GM19397 (cell line): ENCODE measurements around the gene FRMD4B.

Experiments
- ATAC-seq: cut with Tn5 transposase; IDR thresholded peaks from one replicate; pipeline ENCODE4 v1.9.1; 2021; ENCODE audit warnings: mild to moderate bottlenecking, moderate library complexity; ENCODE audit not compliant: unreplicated experiment

FRMD4B gene

DNA sequence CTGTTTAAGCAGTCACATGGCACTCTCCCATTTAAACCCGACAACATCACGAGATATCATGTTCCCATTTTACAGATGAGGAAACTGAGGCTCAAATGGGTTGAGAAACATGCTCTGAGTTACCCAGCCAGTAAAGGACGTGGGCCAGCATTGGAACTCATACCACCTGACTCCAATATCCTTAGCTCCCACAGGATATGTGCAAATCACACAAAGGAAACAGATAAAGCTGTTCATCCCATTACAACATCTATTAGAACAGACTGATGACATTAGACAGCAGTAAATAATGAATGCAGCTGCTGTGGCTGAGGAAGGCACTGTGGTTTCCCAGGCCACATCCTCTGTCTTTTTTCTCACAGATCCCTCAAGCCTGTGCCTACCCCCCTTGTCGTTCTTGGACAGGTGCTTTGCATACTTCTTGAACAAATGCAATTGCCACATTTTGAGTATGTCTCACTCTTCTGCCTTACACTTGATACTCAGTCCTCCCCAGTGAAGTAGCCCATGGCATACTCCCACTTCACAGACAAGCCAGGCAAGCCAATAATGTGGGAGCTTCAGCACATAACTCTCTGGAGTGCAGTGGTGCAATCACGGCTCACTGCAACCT is 17.7 kb downstream of the FRMD4B start:
- peak; percentile 98 for ATAC-seq

DNA sequence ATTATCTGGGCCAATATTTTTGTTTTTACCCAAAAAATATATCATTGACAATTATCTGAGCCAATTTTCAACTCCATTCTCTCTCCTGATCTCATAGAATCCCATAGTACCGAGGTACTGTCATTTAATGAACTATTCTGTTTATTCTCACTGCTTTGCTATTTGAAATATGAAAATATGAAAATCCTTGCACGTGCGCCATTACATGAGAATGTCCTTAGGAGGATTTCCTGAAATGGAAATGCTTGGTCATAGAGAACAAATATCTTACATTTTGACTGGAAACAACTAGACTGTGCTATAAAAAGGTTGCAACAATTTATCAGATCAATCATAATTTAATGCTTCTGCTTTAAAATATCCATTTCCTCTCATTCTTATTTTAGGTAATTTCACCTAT is 18.3 kb downstream of the FRMD4B start:
- ATAC-seq: no peak

DNA sequence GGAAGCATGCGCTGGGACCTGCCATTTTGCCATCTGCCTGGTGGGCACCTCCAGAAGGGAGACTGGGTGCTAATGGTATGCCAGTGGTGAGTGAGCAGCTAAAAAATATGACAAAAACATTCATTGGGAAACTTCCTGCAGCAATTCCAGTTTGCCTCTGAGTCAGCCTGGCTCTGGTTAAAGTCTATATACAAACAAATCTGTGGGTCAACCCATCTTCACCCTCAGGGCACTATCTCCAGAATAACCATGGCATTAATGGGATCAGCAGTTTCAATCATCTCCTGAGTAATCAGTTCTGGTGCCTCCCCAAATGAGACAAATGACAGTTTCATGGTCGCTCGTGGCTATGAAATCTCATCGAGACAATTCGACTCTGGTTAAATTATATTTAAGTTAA is 21.5 kb downstream of the FRMD4B start:
- ATAC-seq: no peak

DNA sequence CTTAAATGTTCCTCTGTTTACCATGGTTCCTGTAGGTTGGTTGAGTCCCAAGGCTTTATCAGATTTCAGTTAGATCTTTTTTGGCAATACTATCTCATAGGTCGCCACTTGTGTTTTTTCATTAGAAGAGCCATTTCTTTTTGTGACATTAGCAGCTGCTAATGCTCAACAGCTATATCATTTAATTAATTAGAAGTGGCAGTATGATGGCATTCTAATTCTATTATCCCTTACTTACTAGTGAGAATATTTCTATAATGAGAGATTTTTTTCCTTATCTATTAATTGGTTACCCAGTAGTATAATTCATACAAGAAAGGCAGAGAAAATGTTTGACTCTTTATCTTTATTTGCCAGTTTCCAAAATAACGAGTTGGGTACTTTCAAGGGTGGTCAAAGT is 25.2 kb downstream of the FRMD4B start:
- no peak for ATAC-seq

DNA sequence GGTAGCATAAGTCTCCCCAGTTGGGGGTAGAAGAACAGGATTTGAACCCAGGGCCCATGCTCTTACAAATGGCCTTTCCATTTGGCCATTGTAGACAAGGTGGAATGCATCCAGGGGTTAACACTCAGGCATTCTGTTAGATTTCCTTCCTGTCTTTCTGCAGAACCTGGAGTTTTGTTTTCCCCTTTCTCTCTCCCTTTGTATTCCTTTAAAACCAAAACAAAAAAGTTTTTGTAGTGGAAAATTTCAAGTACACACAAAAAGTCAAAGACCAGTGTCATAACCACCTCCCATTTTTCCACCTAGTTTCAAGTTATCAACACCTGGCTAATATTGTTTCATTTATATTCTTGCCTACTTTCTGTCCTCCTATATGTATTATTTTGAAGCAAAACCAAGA is 26.0 kb downstream of the FRMD4B start:
- ATAC-seq: no peak

DNA sequence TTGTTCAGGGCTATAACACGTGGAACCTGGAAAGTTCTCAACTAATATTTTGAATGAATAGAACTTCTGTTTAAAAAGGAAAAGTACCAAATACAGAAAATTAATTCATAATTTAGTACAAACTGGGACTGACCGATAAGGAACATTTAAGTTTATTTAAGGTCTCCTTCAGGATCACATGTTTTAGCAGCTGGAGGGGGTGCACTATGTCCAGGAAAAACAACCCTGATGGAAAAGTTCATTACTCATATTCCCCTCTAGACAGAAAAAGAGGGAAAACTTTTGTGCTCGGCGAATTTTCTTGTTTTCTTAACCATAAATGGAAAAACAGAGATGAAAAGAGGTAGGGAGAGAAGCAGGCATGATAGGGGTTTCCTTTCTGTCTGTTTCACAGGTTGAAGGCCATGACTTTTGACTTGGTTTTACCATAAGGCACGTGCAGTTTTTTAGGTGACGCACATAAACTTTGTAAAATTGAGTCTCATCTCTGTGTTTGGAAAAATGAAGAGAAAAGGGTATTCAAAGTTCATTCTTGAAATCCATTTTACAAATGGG is 26.5 kb downstream of the FRMD4B start:
- ATAC-seq: no peak

DNA sequence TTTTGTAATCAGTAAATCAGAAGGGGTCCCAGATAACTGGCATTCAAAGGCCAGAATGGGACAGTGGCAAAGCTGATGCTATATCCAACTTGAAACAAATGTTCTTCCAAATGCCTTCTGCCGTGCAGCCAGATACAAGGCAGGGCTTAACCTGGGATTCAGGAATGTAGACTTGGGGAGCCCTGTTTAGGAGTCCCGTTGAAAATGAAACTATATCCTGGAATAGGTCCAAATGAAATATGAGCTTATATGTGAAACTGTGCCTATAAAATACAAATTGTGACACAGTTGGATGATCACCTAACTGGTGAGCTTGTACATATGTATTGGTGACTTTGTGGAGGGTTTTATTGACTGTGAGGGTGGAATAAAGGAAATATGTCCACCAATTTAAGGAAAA is 28.7 kb downstream of the FRMD4B start:
- ATAC-seq: no peak

DNA sequence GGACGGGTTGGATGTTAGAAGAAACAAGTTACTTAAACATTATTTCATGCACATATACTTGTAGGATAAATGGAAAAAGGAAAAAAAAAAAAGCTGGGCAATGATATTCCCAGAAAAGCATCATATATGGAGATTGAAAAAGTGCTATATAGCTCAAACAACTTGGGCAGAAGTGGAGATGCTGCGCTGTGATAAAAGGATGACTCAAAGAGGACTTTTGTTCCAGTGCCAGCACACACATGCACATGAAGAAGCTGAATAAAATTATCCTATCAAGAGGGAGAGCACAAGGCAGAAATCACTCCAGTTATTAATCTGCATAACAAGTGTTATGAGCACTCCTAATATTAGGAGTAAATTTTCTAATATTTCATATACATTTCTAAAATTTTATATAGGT is 30.9 kb downstream of the FRMD4B start:
- ATAC-seq: no peak

DNA sequence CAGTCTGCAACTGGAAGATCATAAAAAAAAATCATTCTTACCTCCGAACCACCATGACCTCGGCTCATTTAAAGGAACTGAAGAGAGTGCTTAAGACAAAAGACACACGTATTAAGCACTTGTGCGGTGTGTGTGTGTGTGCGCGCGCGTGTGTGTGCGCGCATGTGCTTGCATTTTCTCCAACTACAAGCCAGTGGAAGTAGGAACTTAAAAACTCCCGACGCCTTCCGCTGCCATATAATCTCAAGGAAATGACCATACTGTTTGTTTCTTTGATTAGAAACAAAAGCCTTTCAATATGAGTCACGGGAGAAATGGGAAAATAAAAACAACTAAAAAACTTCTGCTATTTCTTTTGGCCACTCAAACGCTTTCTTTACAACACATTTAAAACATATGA is 32.4 kb downstream of the FRMD4B start:
- ATAC-seq: no peak

DNA sequence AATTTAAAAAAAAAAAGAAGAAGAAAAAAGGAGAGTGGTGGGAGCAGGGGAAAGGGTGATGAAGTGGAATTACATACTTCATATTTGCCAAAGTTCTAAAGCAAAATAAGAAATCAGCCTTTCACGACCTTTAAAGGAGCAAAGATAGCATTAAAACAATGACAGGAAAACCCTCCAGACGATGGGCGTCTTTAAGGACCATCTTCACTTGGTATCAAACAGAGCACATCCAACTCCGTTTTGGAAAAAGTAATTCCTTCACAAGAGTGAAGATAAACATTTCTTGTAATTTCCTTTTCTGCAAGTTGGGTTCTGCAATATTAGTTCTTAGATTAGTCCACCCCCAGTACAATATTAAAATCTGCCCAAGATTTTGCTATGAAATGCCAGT is 32.8 kb downstream of the FRMD4B start:
- ATAC-seq: no peak

DNA sequence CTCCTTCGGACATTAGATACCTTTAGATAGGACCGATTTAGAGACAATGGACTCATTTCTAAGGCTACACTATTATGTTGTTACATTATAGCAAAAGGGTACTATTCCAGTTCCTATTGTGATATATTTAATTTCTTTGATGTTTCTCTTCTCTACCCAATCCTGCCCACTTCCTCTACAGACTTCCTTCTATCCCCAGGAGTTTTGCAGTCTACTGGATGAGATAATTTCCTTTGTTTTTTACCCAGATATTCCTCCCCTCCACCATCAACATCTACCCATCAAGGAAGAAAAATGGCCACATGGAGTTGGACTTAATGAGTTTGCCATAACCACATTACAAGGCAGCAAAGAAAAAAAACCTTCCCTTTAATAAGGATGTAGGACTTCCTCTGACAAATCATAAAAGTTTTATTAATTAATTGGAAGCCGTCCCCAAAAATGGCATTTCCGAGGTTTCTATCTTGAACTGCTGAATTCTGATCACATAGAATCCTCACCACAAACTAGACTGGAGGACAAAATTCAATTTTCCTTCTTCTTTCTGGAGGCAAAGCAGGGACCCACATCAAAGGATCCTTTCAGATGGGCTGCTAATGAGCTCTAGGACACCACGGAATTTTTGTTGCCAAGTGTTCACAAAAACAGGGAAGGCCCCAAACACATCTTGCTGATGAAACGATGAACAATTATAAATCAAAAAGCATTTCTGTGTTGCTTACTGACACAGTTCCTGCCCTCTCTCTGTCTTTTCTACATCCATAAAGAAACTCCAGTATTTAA is 33.4 kb downstream of the FRMD4B start:
- ATAC-seq: no peak

DNA sequence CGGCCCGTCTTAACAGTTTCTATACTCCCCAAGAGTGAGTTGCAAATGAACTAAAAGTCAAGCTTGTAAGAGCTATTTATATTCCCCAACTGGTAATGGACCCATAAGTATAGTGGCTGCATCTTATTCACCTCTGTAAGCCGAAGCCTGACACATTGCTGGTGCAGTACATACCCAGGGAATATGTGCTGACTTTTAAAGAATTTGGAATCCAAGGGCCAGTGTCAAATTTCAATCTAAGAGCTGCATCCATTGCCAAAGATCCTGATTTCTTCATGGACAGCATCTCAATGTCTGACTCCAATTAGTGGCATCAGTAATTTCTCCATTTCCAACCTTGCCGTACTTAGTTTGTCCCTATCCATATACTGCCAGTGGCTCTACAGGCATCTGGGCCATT is 42.0 kb downstream of the FRMD4B start:
- ATAC-seq: no peak

DNA sequence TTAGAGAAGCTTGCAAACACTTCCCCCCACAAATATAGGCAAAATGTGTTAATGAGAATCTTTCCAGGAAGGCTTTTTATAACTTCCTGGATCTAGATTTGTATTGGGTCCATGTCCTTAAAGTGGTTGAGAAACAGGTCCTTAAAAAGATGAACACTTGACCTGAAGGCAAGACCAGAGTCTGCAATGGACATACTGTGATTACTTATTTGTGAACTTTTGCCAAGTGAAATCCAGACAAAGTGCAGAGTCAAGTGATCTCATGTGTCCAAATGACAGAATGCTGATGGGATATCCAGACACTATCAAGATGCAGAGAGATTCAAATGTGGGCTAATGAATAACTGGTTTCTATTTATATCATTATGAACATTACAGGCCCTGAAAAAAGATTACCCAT is 43.8 kb downstream of the FRMD4B start:
- no peak for ATAC-seq

DNA sequence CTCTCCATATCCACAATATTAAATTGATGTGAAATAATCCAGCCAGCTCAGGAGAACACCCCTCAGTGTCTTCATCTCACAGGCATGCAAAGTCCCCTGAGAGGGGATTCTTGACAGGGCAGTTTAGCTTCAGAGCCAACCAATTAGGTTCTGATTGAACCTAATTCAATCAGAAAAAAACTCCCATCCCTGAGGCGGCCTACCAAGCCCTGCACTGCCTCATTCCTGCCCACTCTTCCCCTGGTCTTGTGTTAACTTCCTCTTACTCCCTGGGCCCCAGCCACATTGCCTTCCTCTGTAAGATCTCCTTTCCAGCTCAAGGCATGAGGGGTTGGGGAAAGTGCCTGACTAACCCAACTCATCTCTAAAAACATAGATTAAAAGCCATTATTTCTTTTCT is 46.1 kb downstream of the FRMD4B start:
- ATAC-seq: no peak

DNA sequence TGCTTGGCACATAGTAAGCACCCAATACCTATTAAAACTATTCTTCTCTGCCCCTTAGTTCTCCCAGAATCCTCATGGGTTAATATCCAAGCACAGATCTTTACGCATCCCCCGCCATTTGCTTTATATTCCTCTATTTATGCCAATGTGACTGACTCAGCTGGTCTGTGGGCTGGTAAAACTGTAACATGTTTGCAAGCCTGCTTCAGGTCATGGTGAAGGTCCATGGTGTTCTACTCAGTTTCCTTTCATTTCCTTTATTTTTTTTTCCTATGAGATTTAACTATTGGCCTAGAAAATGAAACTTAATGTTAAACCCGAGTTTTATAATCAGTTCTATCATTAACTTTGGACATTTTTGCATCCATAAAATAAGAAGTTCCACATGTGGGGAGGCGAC is 47.0 kb downstream of the FRMD4B start:
- no peak for ATAC-seq

DNA sequence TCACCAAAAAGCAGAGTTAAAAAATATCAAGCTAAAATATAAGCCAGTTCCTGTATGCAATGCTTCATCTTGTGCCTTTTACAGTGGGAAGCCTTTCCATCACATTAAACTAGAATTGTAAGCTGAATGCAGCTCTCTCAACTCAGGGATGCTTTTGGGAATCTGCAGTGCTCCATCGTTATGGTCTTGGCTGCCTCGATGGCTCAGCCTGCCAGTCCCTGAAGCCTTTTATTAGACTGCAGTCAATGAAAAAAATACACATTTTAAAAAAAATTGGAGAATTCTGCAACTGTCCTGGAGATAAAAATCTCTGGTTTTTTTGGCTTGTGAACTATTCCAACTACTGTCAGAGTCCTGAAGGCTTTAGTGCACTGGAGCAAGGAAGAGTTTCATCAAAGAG is 53.0 kb downstream of the FRMD4B start:
- ATAC-seq: no peak

DNA sequence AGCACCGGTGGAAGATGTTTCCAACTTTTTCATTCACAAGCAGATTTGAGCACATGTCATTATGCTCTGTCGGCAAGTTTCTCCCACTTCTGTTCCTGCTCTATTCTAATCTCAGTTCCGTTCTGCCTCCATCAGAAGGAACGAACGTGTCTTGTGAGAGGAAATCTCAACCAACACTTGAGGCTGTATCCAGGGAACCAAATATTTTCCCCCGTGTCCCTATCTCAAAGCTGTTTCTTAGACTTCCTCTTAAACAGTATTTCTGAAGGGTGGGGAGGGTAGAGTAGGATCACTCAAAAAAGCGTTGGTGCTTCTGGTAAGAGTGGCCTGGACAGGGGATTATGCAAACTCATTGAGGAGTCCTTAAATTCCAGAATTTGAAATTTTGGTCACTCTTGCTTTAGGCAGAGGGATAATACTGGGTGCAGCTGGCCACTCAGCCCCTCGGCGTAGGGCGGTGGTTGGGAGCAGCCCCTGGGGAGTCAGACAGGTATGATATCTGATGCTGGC is 54.9 kb downstream of the FRMD4B start:
- ATAC-seq: no peak

DNA sequence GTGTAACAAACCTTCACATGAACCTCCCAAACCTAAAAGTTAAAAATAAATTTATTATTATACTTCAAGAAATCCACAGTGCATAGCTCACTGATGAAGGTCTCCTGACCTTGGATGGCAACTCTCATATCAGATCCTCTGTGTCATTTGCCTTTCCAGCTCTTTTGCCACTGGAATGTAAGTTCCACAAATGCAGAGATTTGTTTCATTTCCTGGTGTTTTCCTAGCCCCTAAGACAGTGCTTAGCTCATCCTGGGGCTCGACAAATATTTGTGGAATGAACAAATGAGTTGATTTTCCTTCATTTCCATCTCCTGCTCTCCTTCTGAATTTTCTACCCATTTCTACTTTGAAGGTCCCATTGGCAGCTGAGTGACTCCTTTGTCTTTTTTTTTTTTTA is 56.0 kb downstream of the FRMD4B start:
- ATAC-seq: no peak

DNA sequence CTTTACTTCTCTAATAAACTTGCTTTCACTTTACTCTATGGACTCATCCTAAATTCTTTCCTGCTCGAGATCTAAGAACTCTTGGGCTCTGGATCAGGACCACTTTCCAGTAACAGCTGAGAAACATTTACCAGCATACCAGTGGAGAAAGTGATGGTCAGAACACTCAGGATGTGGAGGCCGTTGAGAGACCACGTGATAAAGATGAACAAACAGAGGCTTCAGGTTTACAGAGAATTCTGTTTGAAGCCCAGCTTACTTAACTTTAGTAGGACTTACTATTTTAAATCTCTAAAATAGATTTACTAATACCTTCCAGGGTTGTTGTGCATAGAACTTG is 57.0 kb downstream of the FRMD4B start:
- no peak for ATAC-seq

DNA sequence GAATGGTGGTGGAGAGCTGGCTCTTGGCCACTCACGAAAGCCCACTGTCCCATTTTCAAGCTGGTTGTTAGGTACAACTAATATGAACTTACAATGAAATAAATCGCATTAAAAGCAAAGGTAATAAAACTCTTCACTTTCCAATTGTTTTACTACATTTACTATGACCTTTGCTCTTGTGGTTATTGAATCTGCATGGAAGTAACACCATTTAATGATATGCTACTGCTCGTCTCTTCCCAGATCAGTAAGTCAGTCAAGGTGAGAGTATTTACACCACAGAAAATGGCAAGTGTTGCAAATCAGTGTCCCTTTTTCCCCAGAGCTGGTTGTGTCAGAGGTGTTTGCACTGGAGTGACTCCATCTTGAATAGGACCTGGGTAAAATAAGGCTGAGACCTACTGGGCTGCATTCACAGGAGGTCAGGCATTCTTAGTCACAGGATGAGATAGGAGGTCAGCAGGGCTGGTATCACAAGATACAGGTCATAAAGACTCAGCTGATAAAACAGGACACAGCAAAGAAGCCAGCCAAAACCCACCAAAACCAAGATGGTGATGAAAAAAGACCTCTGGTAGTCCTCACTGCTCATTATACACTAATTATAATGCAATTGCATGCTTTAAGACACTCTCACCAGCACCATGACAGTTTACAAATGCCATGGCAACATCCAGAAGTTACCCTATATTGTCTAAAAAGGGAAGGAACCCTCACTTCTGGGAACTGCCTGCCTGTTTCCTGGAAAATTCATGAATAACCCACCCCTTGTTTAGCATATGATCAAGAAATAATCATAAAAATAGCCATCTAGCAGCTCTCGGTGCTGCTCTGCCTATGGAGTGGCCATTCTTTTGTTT is 57.6 kb downstream of the FRMD4B start:
- ATAC-seq: no peak

DNA sequence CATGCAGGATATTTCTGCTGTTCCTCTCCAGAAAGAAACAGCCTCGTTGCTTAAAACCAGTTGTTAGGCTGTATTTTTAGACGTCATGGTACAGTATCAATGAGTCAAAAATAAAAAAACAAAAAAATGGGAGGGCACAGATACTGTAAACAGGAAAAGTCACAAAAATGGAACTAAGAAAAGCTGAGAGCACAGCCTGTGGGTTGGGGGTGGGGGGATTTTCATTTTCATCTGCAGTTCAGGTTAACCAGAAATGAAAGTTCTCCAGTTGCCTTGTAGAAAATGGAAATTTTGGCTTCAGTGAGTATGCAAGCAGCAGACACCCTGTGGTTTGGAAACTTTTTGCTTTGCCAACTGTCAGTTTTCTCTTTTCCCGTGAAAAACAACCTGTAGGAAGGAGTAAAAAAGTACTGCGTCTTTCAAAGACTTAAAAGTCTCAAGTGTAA is 59.0 kb downstream of the FRMD4B start:
- peak; percentile 74 for ATAC-seq
